CD4-positive, alpha-beta T cell treated with Interleukin-10 for 1 hour (primary cell): ENCODE measurements around the gene DENND1A.

Experiments used
- DNase-seq: peaks from one replicate; pipeline ENCODE4 v3.0.0-alpha.2; 2020

Gene DENND1A

DNA sequence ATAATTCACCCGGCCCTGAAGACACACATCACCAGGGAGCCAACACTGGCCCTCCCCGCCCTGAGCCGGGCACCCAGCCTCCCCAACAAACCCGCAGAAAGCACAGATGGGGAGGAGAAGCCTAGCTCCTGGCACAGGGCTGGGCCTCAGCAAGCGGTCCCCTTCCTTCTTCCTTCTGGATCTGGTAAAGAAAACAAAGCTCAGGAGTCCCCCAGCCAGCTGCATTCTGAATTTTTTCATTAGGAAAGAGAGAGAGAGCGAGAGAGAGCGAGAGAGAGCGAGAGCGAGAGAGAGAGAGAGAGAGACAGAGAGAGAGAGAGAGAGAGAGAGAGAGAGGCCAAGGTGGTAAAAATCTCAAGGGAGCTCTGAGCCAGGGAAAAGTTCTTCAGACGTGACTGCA, 378.2 kb downstream of the DENND1A start:
- no peak for DNase-seq

- no peak for DNase-seq
Observed at GRCh38 chr9:123550797-123551196, 379.1 kb downstream of the DENND1A start.

DNA sequence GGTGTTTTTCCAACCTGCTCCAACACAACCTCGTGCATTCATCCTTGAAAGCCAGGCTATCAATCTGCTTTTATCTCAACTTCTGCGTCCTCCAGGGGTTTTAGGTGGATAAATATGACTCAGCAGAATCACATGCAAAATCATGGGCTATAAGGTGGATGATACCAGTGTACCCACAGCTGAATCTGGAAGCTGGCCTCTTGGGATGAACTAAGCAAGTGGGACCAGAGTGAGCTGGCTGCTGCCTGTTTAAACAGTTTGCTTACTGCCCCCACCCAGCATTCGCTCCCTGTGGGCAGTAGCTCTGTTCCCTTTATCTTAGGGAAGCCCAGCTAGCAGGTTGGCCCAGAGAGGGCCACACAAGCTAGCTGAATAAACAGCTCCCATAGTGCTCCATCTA, 379.9 kb downstream of the DENND1A start:
- no peak for DNase-seq

- DNase-seq: no peak
Observed at GRCh38 chr9:123548741-123549545, 381.0 kb downstream of the DENND1A start.

GRCh38 chr9:123544007-123544827, 385.7 kb downstream of the DENND1A start:
- DNase-seq: peak; percentile 31

DNA sequence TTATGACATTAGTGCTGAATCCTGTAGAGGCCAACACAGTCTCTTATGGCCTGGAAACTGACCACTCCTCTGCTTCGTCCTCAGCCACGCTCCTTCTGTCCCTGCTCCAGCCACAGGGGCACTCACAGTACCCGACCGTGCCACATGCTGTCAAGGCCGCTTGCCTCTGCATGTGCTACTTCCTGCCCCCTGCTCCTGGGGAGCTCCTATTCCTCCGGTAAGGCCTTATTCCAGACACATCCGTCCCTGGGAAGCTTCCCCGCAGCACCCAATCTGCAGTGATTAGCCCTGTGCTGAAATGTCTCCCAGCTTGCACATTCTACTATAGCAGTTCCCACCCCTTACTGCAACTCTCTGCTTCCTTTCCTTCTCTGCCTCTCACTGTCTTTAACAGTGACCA, 386.4 kb downstream of the DENND1A start:
- DNase-seq: no peak

DNA sequence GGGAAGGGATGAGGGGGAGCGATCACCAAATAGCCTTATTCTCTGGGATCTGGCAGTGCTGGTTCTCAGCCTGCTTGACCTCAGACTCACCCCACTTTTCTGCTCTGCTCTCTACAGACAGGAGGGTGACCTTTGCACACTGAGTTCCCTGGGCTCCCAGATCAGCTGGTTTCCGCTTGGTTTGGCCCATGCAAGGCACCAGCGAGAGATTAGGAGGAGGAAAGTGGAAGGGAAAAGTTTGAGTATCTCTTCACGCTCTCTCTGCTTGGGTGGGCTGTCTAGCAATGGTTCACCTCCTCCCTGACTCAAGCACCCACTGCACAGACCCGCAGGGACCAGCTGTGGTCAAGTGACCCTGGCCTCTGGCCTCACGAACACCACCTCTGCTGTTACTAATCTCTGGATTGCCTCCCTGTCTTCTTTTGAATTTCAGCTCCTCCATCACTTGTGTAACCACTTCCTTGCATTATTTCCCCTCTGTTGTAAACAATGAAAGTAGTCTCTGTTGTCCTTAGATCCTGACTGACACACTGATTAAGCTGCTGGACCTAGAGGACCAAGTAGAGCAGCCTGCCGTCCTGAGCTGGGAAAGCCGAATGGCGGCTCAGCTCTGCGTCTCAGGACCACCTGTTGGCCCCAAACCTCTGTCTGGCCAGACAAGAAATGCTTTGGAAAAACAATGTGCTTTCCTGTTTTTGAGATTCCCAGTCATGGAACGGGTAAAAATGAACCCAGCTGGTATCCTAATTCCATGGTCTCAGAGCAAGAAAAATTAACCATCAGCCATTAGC, 387.3 kb downstream of the DENND1A start:
- DNase-seq: no peak

DNA sequence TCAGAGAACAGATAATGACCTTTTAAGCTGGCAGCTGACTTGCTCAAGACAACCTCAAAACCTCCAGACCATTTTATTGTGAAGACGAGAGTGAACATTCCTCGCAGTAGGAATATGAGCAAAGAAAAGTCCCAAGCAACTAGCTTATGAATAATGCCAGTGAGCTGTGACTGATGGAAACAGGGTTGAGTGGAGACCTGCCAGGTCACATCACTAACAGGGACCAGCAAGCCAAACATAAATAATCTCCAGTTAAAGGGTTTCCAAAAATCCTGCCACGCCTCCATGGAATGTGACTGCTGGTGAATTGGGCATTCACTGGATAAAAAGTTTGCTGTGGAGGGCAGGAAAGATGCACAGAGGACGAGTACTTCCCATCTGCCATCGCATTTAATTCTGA, 388.5 kb downstream of the DENND1A start:
- no peak for DNase-seq

DNA sequence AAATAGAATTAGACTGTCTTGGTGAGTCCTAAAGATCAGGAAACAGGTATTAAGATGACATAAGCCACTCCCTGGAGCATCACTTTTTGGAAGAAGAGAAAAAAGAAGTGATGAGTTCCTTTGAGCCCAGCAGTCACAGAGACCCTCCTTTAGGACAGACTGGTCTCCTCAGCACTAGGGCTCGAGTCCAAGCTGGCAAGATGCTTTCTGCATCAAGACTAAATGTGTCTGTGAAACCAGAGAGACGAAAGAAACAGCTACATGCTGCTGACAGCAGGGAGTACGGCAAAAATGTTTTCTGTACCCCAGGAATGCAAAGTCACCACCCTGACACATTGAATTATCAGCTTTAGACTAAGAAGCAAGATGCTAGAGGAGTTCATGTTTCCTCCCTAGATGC, 389.5 kb downstream of the DENND1A start:
- DNase-seq: no peak

DNA sequence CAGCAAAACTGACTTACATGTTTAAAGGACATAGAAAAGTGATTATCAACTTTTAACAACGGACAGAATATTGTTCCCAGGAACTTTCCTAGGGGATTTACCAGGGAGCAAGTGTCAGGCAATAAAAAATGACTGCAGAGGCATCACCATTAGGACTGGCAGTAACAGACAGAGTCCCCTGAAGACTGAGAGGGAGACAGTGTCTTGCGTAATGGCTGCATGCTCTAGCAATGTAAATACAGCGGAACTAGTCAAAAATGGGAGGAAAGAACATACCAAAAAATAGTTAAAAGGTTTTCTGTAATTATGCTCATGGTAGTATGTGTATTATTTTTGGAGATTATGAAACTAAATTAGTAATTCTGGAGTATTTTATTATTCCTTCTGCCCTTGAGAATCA, 392.1 kb downstream of the DENND1A start:
- DNase-seq: no peak

- DNase-seq: no peak
Observed at GRCh38 chr9:123536455-123536868, 393.5 kb downstream of the DENND1A start.

DNA sequence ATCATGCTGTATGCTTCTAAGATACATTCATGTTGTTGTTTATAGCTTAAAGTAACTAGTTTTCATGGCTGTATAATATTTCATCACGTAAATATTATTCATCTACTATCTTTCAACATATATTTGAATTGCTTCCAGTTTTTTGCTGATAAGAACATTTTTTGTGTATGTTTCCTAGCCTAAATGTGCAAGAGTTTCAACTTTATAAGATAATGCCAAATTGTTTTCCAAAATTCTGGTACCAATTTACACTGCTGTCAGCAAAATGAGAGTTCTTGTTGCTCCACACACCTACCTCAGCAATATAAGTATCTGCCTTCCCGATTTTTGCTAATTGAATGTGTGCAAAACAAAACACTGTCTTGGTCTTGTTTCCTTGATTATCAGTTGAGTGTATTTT, 395.6 kb downstream of the DENND1A start:
- DNase-seq: no peak

GRCh38 chr9:123530244-123530643, 399.7 kb downstream of the DENND1A start:
- DNase-seq: no peak

DNA sequence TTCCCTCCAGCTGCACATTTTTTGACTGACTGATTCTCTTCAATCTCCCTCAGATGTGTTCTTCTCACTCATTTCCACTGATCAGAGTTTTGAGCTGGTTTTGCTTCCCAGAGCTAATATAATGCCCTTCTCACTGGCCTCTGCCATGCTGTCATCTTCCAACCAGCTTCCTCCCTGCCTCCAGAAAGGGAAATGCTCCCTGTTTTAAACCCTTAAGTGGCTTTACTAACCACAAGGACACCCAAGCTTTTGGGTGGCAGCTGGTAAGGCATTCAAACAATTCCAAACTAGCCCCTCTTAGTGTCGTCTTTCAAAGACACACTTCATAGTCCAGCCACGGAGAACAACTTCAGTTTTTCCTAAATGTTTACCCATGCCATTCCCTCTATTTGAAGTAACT, 401.4 kb downstream of the DENND1A start:
- no peak for DNase-seq

GRCh38 chr9:123527981-123528380, 401.9 kb downstream of the DENND1A start:
- no peak for DNase-seq

DNA sequence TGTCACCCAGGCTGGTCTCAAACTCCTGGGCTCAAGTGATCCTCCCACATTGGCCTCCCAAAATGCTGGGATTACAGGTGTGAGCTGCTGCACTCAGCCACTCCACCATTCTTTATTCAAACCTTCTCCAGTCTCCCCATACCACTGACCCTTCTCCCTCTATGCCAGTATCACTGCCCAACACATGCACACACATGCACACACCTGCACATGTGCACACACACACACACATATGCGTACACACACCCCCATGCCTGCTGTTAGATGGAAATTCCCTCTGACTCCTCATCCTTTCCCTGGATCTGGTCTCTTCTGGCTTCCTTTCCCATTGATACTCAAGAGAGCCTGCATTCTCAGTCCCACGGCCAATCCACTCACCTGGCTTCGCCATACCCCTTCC, 404.0 kb downstream of the DENND1A start:
- no peak for DNase-seq

GRCh38 chr9:123525424-123525823, 404.5 kb downstream of the DENND1A start:
- DNase-seq: no peak

DNA sequence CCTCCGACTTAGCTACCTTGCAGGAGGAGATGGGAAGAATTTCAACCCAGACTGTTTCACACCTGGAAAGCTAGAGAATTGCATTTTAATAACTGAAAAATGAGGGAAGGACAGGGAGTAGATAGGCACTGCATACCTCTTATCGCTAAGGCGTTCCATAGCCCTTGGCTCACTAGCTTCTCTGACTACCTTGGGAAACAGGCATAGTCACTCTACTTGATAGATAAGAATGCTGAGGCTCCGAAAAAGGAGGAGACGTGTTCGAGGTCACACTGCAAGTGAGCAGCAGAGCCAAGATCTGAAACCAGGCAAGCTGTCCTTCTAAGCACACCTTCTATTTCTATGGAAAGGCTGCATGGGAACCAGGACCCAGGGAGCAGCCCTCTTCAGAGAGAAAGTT, 405.1 kb downstream of the DENND1A start:
- DNase-seq: no peak

- no peak for DNase-seq
Observed at GRCh38 chr9:123523845-123524244, 406.1 kb downstream of the DENND1A start.

- no peak for DNase-seq
Observed at GRCh38 chr9:123523001-123523400, 406.9 kb downstream of the DENND1A start.

GRCh38 chr9:123522251-123522650, 407.7 kb downstream of the DENND1A start:
- DNase-seq: no peak

DNA sequence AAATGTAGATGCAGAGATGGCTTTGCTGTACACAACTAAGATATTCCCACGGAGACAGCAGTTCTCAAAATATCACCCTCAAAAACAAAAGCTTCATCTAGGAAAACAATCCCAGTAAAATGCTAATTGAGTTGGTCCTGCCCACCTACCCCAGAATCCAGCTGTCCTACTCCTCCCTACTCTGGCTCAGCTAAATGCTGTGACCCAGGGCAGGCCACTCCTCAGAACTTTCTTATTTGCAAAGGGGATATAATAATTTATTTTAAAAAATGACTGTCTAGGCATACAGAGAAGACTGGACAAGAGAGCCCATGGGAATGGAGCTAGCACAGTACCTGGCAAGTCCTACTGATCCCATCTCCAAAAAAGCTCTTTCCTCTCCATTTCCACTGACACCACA, 411.6 kb downstream of the DENND1A start:
- DNase-seq: no peak

- DNase-seq: no peak
Observed at GRCh38 chr9:123517512-123517911, 412.4 kb downstream of the DENND1A start.
